Measurements from ENCODE around the gene PTRHD1.

The PTRHD1 gene

DNA sequence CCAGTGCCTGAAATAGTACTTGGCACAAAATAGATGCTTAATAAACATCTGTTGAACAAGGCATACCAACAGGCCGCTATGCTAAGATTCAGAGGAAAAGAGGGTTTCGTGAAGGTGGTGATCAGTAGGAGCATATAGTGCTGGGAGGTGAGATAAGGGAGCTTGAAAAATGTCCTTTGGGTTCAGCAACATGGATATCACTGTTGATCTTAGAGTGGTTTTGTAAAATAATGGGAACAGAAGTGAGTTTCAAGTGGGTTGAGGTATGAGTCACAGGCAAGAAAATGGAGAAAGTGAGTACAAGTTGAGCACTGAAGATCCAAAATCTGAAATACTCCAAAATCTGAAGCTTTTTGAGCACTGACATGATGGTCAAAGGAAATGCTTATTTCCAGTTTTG, 4.5 kb upstream of the PTRHD1 start:
- no peaks in the 10 kb centered on the region for H3K36me3 ChIP-seq (ENCODE audit: control insufficient read depth, insufficient read depth, low read length, severe bottlenecking)
- H3K4me1 ChIP-seq (ENCODE audit: control insufficient read depth, insufficient read depth, low read length), result peaks cover 4% of the 10 kb centered on the region
- H3K4me3 ChIP-seq (ENCODE audit: low read length), result no peak overlapping the region
- DNase-seq (ENCODE audit: low read depth), result no peak
- no peaks in the 10 kb centered on the region for H3K27me3 ChIP-seq (replicated peaks; ENCODE audit: control insufficient read depth, insufficient read depth, low read length)
- no peak overlapping the region for H3K9ac ChIP-seq (ENCODE audit: low read length)
- H3K9me3 ChIP-seq (ENCODE audit: control insufficient read depth, low read length), result no peaks in the 10 kb centered on the region

DNA sequence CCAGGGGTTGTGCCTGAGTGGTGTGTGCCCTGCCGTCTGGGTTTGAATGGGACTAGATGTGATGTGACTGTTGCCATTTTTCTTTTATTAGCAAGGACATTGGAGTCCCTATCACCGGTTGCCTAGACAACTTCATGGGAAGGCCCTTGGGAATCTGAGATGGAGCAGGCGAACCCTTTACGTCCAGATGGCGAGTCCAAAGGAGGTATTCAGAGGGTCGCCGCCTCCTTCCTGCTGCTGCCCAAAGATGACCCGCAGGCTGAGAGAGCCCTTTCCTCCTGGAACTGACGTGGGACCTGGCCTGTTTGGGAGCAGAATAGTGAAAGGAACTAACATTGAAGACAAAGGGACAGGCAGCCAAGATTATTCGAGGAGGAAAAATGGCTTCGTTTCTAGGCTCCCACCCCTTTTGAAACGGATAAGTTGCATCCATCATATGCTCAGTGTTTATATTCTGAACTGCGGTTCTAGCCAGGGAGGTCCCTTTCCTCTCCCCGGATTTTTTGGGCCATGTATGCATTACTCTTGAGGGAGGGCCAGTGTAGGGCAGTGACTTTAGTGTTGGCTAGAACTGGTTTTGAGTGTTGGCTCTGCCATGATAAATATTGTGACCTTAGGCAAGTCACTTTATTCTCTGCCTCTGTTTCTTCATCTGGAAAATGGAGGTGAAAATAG, 707 bp upstream of the PTRHD1 start:
- Histone ChIP-seq H3K4me3 (ENCODE audit: low read length) (peak overlapping the region; percentile 88), H3K36me3 (ENCODE audit: control insufficient read depth, insufficient read depth, low read length, severe bottlenecking) (peaks cover 10% of the 10 kb centered on the region), H3K27me3 (replicated peaks; ENCODE audit: control insufficient read depth, insufficient read depth, low read length) (no peaks in the 10 kb centered on the region), H3K4me1 (ENCODE audit: control insufficient read depth, insufficient read depth, low read length) (peaks cover 8% of the 10 kb centered on the region), H3K9me3 (ENCODE audit: control insufficient read depth, low read length) (no peaks in the 10 kb centered on the region), H3K9ac (ENCODE audit: low read length) (peak overlapping the region; percentile 95)
- DNase-seq (ENCODE audit: low read depth), result peak; percentile 45

DNA sequence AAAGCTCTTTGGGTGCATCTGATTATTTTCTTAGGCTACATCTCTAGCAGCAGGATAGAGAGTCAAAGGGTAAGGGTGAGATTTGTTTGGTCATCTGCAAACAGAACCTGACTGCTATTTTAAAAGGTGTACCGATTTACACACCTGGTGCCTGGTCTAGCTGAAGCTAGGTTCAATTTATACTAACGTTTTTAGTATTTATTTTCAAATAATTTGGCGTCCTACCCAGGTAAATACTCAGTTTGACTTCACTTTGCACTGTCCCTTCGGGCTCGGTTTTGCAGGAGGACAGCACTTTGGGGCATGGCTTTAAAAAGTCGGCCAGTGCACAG, 683 bp downstream of the PTRHD1 start:
- peak overlapping the region; percentile 88 for H3K4me3 ChIP-seq (ENCODE audit: low read length)
- peaks cover 10% of the 10 kb centered on the region for H3K36me3 ChIP-seq (ENCODE audit: control insufficient read depth, insufficient read depth, low read length, severe bottlenecking)
- no peaks in the 10 kb centered on the region for H3K27me3 ChIP-seq (replicated peaks; ENCODE audit: control insufficient read depth, insufficient read depth, low read length)
- peak overlapping the region; percentile 95 for H3K9ac ChIP-seq (ENCODE audit: low read length)
- no peaks in the 10 kb centered on the region for H3K9me3 ChIP-seq (ENCODE audit: control insufficient read depth, low read length)
- DNase-seq (ENCODE audit: low read depth), result no peak
- H3K4me1 ChIP-seq (ENCODE audit: control insufficient read depth, insufficient read depth, low read length), result peaks cover 8% of the 10 kb centered on the region

DNA sequence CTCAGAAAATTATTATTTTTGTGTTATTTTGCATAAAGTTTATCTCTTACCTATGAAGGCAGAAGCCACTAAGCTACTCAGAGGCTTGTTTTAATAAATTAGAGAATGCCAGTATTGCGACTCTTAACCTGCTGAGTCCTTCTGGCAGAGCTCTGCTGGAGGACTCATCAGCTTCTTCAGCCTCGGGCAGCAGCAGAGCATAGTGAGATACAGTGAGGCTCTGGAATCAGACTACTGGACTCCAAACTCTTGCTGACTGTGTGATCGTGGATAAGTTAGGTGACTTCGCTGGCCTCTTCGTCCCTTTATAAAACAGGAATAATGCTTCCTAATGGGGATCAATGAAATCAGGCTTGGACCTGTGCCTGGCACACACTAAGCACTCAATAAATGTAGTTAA, 1.7 kb downstream of the PTRHD1 start:
- Histone ChIP-seq H3K4me3 (ENCODE audit: low read length) (no peak overlapping the region), H3K9me3 (ENCODE audit: control insufficient read depth, low read length) (no peaks in the 10 kb centered on the region), H3K36me3 (ENCODE audit: control insufficient read depth, insufficient read depth, low read length, severe bottlenecking) (peaks cover 10% of the 10 kb centered on the region), H3K27me3 (replicated peaks; ENCODE audit: control insufficient read depth, insufficient read depth, low read length) (no peaks in the 10 kb centered on the region), H3K4me1 (ENCODE audit: control insufficient read depth, insufficient read depth, low read length) (peaks cover 8% of the 10 kb centered on the region), H3K9ac (ENCODE audit: low read length) (no peak overlapping the region)
- DNase-seq (ENCODE audit: low read depth), result no peak

DNA sequence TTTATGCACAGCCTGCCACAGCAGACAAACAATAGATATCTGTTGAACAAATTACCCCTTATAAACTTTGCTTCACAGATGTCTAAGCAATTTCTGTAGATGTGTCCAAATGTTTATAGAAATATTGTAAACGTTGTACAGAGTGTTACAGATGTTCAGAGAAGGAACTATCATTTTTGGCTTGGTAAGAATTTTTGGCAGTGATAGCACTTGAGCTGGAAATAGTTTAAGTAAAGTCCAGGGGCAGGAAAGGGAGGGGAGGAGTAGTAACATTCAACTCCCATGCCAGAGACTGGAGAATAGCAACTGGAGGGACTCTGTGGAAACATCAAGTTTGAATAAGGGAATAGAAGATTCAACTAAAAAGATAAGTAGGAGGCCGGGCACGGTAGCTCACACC, 4.4 kb downstream of the PTRHD1 start:
- Histone ChIP-seq H3K4me3 (ENCODE audit: low read length) (no peak overlapping the region), H3K36me3 (ENCODE audit: control insufficient read depth, insufficient read depth, low read length, severe bottlenecking) (peaks cover 10% of the 10 kb centered on the region)
- DNase-seq (ENCODE audit: low read depth), result no peak

DNA sequence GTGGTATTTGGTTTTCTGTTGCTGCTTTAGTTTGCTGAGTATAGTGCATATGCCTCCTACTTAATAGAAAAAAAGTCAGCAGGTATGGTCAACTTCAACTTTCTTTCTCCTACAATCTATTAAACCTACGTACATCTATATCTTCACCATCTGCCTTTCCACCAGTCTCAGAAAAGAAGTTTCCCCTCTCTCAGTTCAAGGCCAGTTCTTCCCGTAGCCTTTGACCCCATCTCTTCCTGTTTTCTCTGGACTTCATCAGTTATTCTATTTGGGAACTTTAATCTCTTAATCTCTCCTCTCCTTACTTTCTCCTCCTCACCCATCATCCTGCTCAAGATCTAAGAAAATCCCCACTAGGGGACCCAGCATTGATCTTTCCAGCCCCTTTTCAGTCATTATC, 5.7 kb downstream of the PTRHD1 start:
- peaks cover 10% of the 10 kb centered on the region for H3K36me3 ChIP-seq (ENCODE audit: control insufficient read depth, insufficient read depth, low read length, severe bottlenecking)
- H3K9ac ChIP-seq (ENCODE audit: low read length), result no peak overlapping the region
- H3K27me3 ChIP-seq (replicated peaks; ENCODE audit: control insufficient read depth, insufficient read depth, low read length), result peaks cover 5% of the 10 kb centered on the region
- DNase-seq (ENCODE audit: low read depth), result no peak
- peaks cover 3% of the 10 kb centered on the region for H3K4me1 ChIP-seq (ENCODE audit: control insufficient read depth, insufficient read depth, low read length)
- no peaks in the 10 kb centered on the region for H3K9me3 ChIP-seq (ENCODE audit: control insufficient read depth, low read length)
- no peak overlapping the region for H3K4me3 ChIP-seq (ENCODE audit: low read length)

More for the DNA sequence above, 4.4 kb downstream of the PTRHD1 start:
- Histone ChIP-seq H3K4me1 (ENCODE audit: control insufficient read depth, insufficient read depth, low read length) (peaks cover 3% of the 10 kb centered on the region), H3K9me3 (ENCODE audit: control insufficient read depth, low read length) (no peaks in the 10 kb centered on the region), H3K9ac (ENCODE audit: low read length) (no peak overlapping the region), H3K27me3 (replicated peaks; ENCODE audit: control insufficient read depth, insufficient read depth, low read length) (no peaks in the 10 kb centered on the region)

DNA sequence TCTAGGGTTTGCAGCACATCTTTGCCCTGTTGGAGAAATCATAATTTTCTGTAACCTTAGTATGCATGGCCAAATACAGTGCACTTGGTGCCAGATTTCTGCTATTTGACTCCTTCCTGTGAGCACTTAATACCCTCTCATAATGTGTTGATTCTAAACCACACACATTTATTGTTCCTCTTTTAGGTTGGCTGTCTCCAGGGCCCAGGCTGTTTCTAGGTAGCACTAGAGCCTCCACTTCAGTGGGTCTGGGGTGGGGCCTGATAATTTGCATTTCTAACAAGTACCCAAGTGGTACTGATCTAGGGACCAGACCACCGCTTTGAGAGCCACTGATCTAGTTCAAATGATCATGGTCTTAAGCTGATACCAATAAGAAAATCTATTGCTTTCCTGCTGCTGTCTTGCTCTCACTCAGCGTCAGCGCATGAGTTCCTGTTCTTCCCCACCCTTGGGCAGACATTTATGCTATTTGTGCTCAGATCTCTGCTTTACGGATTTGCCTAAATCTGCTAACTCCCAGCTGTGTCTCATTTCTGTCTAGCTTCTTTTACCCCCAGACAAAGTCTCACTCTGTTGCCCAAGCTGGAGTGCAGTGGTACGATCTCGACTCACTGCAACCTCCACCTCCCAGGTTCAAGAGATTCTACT, 7.4 kb downstream of the PTRHD1 start:
- no peak for DNase-seq (ENCODE audit: low read depth)
- no peaks in the 10 kb centered on the region for H3K4me1 ChIP-seq (ENCODE audit: control insufficient read depth, insufficient read depth, low read length)
- peaks cover 10% of the 10 kb centered on the region for H3K36me3 ChIP-seq (ENCODE audit: control insufficient read depth, insufficient read depth, low read length, severe bottlenecking)
- H3K9me3 ChIP-seq (ENCODE audit: control insufficient read depth, low read length), result no peaks in the 10 kb centered on the region
- H3K4me3 ChIP-seq (ENCODE audit: low read length), result no peak overlapping the region
- peaks cover 5% of the 10 kb centered on the region for H3K27me3 ChIP-seq (replicated peaks; ENCODE audit: control insufficient read depth, insufficient read depth, low read length)
- H3K9ac ChIP-seq (ENCODE audit: low read length), result no peak overlapping the region

DNA sequence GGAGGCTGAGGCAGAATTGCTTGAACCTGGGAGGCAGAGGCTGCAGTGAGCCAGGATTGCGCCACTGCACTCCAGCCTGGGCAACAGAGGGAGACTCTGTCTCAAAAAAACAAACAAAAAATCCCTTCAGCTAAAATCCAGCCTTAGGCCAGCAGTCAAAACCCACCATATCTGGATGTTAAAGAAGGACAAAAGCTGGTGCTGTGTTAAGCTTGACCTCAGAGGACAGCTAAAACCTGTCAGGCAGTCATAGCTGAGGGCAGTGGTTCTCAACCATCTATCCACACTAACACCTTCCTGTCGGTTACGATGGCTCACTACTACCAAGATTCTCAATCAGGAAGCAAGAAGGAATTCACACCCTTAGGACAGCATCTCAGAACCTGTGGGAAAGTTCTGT, 9.6 kb downstream of the PTRHD1 start:
- Histone ChIP-seq H3K4me3 (ENCODE audit: low read length) (no peak overlapping the region), H3K27me3 (replicated peaks; ENCODE audit: control insufficient read depth, insufficient read depth, low read length) (peaks cover 5% of the 10 kb centered on the region), H3K9me3 (ENCODE audit: control insufficient read depth, low read length) (no peaks in the 10 kb centered on the region), H3K4me1 (ENCODE audit: control insufficient read depth, insufficient read depth, low read length) (no peaks in the 10 kb centered on the region), H3K36me3 (ENCODE audit: control insufficient read depth, insufficient read depth, low read length, severe bottlenecking) (no peaks in the 10 kb centered on the region), H3K9ac (ENCODE audit: low read length) (no peak overlapping the region)
- DNase-seq (ENCODE audit: low read depth), result no peak

DNA sequence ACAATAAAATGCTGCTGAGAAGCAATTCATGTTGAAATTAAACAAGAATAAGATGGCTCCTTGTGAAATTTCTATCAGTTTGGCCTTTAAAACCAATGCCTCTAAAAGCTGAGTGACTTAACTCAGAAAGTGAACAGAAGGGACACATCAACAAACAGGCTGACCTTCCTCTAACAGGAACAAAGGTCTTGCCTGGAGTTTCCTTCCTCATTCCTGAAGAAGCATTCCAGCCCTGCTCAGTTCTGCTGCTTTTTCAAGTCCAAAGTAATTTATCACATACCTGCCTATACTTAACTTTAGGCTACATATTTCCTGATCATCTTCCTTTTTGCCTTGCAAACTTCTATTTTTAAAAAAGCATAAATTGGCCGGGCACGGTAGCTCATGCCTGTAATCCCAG, 14.1 kb downstream of the PTRHD1 start:
- Histone ChIP-seq H3K36me3 (ENCODE audit: control insufficient read depth, insufficient read depth, low read length, severe bottlenecking) (no peaks in the 10 kb centered on the region), H3K27me3 (replicated peaks; ENCODE audit: control insufficient read depth, insufficient read depth, low read length) (peaks cover 5% of the 10 kb centered on the region), H3K4me3 (ENCODE audit: low read length) (no peak overlapping the region), H3K9me3 (ENCODE audit: control insufficient read depth, low read length) (no peaks in the 10 kb centered on the region), H3K4me1 (ENCODE audit: control insufficient read depth, insufficient read depth, low read length) (no peaks in the 10 kb centered on the region), H3K9ac (ENCODE audit: low read length) (no peak overlapping the region)
- DNase-seq (ENCODE audit: low read depth), result no peak

DNA sequence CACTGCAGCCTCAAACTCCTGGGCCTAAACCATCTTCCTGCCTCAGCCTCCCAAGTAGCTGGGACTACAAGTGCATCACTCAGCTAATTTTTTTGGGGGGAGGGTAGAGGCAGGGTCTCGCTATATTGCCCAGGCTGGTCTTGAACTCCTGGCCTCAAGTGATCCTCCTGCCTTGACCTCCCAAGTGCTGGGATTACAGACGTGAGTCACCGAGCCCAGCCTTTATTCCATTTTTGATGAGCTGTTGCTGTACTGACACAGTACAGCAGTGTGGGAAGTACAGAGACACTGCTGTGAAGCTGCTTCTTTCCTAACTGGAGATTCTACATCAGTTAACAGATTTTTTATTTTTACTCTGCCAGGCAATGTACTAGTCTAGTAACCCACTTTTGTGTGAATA, 18.8 kb downstream of the PTRHD1 start:
- no peak for DNase-seq (ENCODE audit: low read depth)

DNA sequence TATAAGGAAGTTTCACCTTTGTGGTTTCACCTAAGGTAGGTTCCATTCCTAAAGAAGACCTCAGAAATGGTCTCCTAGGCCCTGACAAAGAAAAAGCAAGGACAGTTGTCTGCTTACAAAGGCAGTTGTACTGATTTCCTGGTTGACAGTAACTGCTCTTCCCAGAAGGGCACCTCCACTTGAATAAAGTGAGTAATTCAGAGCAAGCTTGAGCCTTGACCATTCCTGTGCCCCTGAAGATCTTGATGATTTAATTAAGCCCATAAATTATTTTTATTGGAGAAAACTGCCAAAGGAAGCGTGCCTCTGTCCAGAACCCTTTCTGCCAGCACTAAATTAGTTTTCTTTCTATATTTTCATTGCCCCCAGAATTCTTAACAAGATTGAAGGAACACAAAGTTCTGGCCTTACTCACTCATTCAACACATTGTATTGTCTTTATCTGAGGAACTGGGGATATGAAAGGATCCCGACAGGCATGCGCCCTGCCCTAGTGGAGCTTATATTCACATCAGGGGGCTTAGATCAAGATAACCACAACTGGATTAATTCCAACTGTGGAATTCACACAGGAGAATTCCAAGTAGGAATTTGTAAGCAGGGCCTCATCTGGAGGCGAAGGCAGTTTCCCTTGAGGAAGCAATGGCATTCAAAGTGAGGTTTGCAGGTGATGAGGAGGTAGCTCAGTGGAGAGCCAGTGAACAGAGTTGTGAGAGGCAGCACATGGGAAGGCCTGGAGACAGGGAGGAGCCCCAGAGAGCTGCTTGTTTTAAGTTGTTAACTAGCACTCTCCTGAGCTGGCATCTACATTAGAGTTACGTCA, 21.2 kb downstream of the PTRHD1 start:
- Histone ChIP-seq H3K4me1 (ENCODE audit: control insufficient read depth, insufficient read depth, low read length) (no peaks in the 10 kb centered on the region), H3K4me3 (ENCODE audit: low read length) (no peak overlapping the region), H3K9ac (ENCODE audit: low read length) (no peak overlapping the region), H3K36me3 (ENCODE audit: control insufficient read depth, insufficient read depth, low read length, severe bottlenecking) (peaks cover 14% of the 10 kb centered on the region), H3K9me3 (ENCODE audit: control insufficient read depth, low read length) (no peaks in the 10 kb centered on the region), H3K27me3 (replicated peaks; ENCODE audit: control insufficient read depth, insufficient read depth, low read length) (no peaks in the 10 kb centered on the region)
- no peak for DNase-seq (ENCODE audit: low read depth)

More for the DNA sequence above, 18.8 kb downstream of the PTRHD1 start:
- no peak overlapping the region for H3K4me3 ChIP-seq (ENCODE audit: low read length)
- no peaks in the 10 kb centered on the region for H3K27me3 ChIP-seq (replicated peaks; ENCODE audit: control insufficient read depth, insufficient read depth, low read length)
- H3K9ac ChIP-seq (ENCODE audit: low read length), result no peak overlapping the region
- H3K4me1 ChIP-seq (ENCODE audit: control insufficient read depth, insufficient read depth, low read length), result no peaks in the 10 kb centered on the region
- H3K36me3 ChIP-seq (ENCODE audit: control insufficient read depth, insufficient read depth, low read length, severe bottlenecking), result peaks cover 9% of the 10 kb centered on the region
- H3K9me3 ChIP-seq (ENCODE audit: control insufficient read depth, low read length), result no peaks in the 10 kb centered on the region
